ENCODE results near the gene SLC41A2. TPM values are rescaled to one million over a fixed set of nuclear protein-coding genes. Genes with fewer than 3 reads are reported as not detected.

SLC41A2 gene
- total RNA-seq, 4 donors from 2014 or later = 22.4 to 27.8 (median 23.9) TPM

- Histone ChIP-seq H3K27me3 (no peaks in the 10 kb centered on the region), H3K4me3 (no peak overlapping the region), H3K27ac (replicated peaks in 1 of 4) (no peak overlapping the region), H3K4me1 (no peaks in the 10 kb centered on the region), H3K36me3 (no peaks in the 10 kb centered on the region), H3K9me3 (no peaks in the 10 kb centered on the region)
- no peak for DNase-seq (ENCODE audit: extremely low spot score)
- WGBS = 99% methylated on average over 4 of the region's 4 CpGs
- intact Hi-C loops (cut with DNase I) = no loop called here
- TF ChIP-seq POLR2A (IDR thresholded peaks at IDR 0.05; ENCODE audit: low read depth) (no peak), EP300 (IDR thresholded peaks at IDR 0.05) (no peak), CTCF (IDR thresholded peaks at IDR 0.05) (no peak), POLR2AphosphoS5 (IDR thresholded peaks at IDR 0.05) (no peak)
These were observed 8.6 kb upstream of the SLC41A2 start for GRCh38 chr12:104966677-104967076.

- 68% methylated on average over 2 of the region's 2 CpGs for WGBS
- TF ChIP-seq POLR2A (IDR thresholded peaks at IDR 0.05; ENCODE audit: low read depth) (no peak), EP300 (IDR thresholded peaks at IDR 0.05) (no peak), POLR2AphosphoS5 (IDR thresholded peaks at IDR 0.05) (no peak), CTCF (IDR thresholded peaks at IDR 0.05) (no peak)
- intact Hi-C loops (cut with DNase I) = no loop called here
These were observed 6.7 kb upstream of the SLC41A2 start for GRCh38 chr12:104964856-104965205.

GRCh38 chr12:104964167-104964855, 6.2 kb upstream of the SLC41A2 start:
- H3K36me3 ChIP-seq = no peaks in the 10 kb centered on the region
- no peaks in the 10 kb centered on the region for H3K27me3 ChIP-seq
- peaks cover under 1 to 6% (median 5%) of the 10 kb centered on the region in 4 donors for H3K4me1 ChIP-seq
- no peak overlapping the region for H3K4me3 ChIP-seq
- 70% methylated on average over 8 of the region's 8 CpGs for WGBS
- no peak overlapping the region for H3K27ac ChIP-seq (replicated peaks in 1 of 4)
- no peak for TF ChIP-seq POLR2A (IDR thresholded peaks at IDR 0.05; ENCODE audit: low read depth)
- TF ChIP-seq POLR2AphosphoS5 (IDR thresholded peaks at IDR 0.05) = no peak
- DNase-seq (ENCODE audit: extremely low spot score) = no peak
- intact Hi-C loops (cut with DNase I) = no loop called here
- no peaks in the 10 kb centered on the region for H3K9me3 ChIP-seq

More at GRCh38 chr12:104964856-104965205, 6.7 kb upstream of the SLC41A2 start:
- Histone ChIP-seq H3K36me3 (no peaks in the 10 kb centered on the region), H3K9me3 (no peaks in the 10 kb centered on the region), H3K4me3 (no peak overlapping the region), H3K4me1 (peaks cover 0 to 1% (median 0%) of the 10 kb centered on the region in 4 donors), H3K27me3 (no peaks in the 10 kb centered on the region), H3K27ac (replicated peaks in 1 of 4) (no peak overlapping the region)
- no peak for DNase-seq (ENCODE audit: extremely low spot score)

GRCh38 chr12:104963757-104964156, 5.7 kb upstream of the SLC41A2 start:
- TF ChIP-seq POLR2AphosphoS5 (IDR thresholded peaks at IDR 0.05) (no peak), CTCF (IDR thresholded peaks at IDR 0.05) (no peak), EP300 (IDR thresholded peaks at IDR 0.05) (no peak), POLR2A (IDR thresholded peaks at IDR 0.05; ENCODE audit: low read depth) (no peak)
- DNase-seq (ENCODE audit: extremely low spot score) = no peak
- WGBS = 84% methylated on average over 6 of the region's 6 CpGs
- no peak overlapping the region for H3K4me3 ChIP-seq
- peaks cover 6 to 12% (median 10%) of the 10 kb centered on the region in 4 donors for H3K4me1 ChIP-seq
- intact Hi-C loops (cut with DNase I) = no loop called here
- no peaks in the 10 kb centered on the region for H3K9me3 ChIP-seq
- no peaks in the 10 kb centered on the region for H3K27me3 ChIP-seq
- no peaks in the 10 kb centered on the region for H3K36me3 ChIP-seq
- H3K27ac ChIP-seq (replicated peaks in 1 of 4) = no peak overlapping the region

GRCh38 chr12:104960464-104960863, 2.4 kb upstream of the SLC41A2 start:
- DNase-seq (ENCODE audit: extremely low spot score) = no peak
- Histone ChIP-seq H3K27ac (replicated peaks in 1 of 4) (no peak overlapping the region), H3K27me3 (no peaks in the 10 kb centered on the region), H3K4me3 (no peak overlapping the region), H3K4me1 (peaks cover 9 to 25% (median 21%) of the 10 kb centered on the region in 4 donors), H3K36me3 (no peaks in the 10 kb centered on the region), H3K9me3 (no peaks in the 10 kb centered on the region)
- TF ChIP-seq EP300 (IDR thresholded peaks at IDR 0.05) = no peak
- no peak for TF ChIP-seq CTCF (IDR thresholded peaks at IDR 0.05)
- TF ChIP-seq POLR2A (IDR thresholded peaks at IDR 0.05; ENCODE audit: low read depth) = no peak
- no peak for TF ChIP-seq POLR2AphosphoS5 (IDR thresholded peaks at IDR 0.05)
- 99% methylated on average over 4 of the region's 4 CpGs for WGBS
- intact Hi-C loops (cut with DNase I) = no loop called here
